HG02678 (cell line): ENCODE results near the gene AIPL1.
"Not testable (repeated sequence)": the region's sequence is repeated elsewhere in the genome, so short reads cannot be mapped to it uniquely, and the experiment has no call there.

Experiments
- ATAC-seq: cut with Tn5 transposase; IDR thresholded peaks from one replicate; pipeline ENCODE4 v1.9.1; 2021; ENCODE audit warnings: mild to moderate bottlenecking, moderate library complexity; ENCODE audit not compliant: unreplicated experiment

The AIPL1 gene

DNA sequence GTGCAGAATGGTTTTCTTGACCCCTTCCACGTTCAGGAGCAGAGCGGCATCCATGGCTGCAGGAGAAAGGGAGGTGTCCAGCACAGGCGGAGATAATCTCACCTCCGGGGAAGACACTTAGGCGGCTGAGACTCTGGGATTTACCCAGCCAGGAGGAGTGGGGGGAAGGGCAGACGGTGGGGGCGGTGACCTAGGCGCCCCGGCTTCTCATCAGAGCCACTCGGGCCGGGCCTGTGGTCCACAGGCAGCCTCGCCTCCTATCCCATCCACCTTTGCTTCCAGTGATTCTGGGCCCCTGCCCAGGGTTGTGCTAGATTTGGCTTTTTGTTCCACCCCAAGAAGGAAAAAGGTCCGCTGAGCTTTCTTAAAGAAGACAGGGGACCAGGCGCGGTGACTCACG is at the start of gene AIPL1:
AIPL1 (minus strand) TSS at position 71 of the 400 bp plus-strand sequence; CDS start at position 54, 17 bp downstream.
- no peak for ATAC-seq

GRCh38 chr17:6483507-6483906 is 48.6 kb upstream of the AIPL1 start:
- ATAC-seq, result no peak

DNA sequence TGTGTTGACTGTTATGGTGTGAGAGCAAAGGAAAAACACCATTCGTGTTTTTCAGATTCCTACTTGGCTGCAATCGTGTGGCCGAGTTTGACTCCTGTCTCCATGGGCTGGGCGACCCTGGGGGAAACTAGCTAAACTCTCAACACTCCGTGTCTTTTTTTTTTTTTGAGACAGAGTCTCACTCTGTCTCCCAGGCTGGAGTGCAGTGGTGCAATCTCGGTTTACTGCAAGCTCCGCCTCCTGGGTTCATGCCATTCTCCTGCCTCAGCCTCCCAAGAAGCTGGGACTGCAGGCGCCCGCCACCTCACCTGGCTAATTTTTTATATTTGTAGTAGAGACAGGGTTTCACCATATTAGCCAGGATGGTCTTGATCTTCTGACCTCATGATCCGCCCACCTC is 47.9 kb upstream of the AIPL1 start:
- ATAC-seq, result not testable (repeated sequence)

GRCh38 chr17:6482105-6482455 is 47.2 kb upstream of the AIPL1 start:
- ATAC-seq, result no peak

DNA sequence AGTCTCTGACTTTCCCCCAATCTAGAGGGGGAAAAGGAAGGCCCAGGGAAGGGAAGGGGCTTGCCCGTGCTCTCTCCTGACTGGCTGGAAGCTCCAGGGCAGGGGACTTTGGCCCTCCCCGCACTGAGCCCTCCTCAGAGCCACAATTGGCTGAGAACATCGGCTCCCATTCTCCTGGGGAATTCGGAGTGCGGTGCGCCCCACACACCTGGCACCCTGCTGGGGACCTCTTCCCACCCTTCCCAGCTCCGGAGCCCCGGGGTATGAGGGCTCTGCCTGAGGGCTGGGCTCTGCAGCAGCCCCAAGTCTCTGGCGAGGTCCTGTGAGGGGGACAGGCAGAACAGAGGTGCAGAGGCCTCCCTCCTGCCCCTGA is 45.4 kb upstream of the AIPL1 start:
- no peak for ATAC-seq

- no peak for ATAC-seq
Observed at GRCh38 chr17:6479622-6480302, 44.8 kb upstream of the AIPL1 start.

- ATAC-seq, result no peak
Observed at GRCh38 chr17:6478486-6478885, 43.6 kb upstream of the AIPL1 start.

GRCh38 chr17:6477831-6478383 is 43.0 kb upstream of the AIPL1 start:
- ATAC-seq, result no peak

DNA sequence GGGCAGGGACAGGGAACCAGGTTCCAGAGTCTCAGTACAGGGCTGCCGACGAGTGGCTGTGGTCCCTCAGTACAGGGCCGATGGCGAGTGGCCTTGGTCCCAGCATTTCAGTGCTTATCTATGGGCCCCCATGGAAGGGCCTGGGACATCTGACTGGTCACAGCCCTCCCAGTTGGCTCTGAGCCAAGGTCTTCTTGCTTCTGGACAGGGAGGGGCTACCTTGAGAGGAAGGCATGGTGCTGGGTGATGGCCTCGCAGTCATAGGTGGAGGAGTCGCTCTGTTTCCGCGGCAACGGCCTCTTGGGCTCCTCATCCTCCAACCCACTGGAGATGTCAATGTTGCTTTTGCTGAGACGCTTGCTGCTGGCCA is 41.9 kb upstream of the AIPL1 start:
- no peak for ATAC-seq

- ATAC-seq, result no peak
Observed at GRCh38 chr17:6476076-6476809, 41.3 kb upstream of the AIPL1 start.

GRCh38 chr17:6475411-6475810 is 40.5 kb upstream of the AIPL1 start:
- ATAC-seq, result no peak

GRCh38 chr17:6474906-6475305 is 40.0 kb upstream of the AIPL1 start:
- no peak for ATAC-seq

- ATAC-seq, result no peak
Observed at GRCh38 chr17:6474376-6474775, 39.5 kb upstream of the AIPL1 start.

DNA sequence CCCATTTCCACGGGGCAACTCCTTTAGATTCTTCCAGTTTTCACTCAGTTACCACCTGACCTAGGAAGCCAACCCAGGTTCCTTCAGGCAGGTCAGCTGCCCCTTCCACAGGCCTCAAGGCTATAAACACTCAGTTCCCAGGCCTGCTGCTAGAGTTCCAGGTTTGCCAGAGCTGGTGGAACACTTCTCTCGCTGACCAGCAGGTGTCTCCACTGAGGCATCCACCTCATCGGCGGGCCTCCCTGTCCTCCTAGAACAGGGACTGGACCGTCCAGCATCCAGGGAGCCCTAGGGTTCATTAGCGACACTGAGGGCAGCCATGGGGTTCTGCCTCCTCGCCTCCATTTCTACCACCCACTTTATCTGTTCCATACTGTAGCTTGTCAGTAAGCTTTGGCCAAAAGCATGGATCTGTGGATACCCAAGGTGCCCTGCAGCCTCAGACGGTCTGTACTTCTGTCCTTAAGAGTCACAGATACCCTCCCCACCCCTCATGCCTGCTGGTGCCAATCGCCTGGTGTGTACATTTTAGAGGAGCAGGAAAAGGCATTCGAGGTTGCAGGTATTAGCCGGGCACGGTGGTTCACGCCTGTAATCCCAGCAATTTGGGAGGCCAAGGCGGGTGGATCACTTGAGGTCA is 38.3 kb upstream of the AIPL1 start:
- ATAC-seq, result no peak

DNA sequence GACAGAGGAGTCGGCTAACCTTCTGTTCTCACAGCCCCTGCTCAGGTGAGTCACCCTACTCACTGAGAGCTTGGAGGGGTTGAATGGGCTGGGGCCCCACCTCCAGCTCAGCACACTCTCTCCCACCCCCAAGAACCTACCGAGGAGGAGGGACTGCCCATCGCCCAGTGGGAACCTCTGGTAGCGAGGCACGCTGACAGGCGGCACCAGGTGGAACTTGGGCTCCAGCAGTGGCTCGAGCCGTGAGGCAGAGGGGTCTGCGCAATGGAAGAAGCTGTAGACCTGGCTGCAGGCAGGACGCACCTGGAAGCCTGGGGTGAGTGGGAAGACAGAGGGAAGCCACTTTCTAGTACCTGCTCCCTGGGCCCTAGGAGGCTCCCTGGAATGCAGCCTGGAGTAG is 37.6 kb upstream of the AIPL1 start:
- no peak for ATAC-seq

DNA sequence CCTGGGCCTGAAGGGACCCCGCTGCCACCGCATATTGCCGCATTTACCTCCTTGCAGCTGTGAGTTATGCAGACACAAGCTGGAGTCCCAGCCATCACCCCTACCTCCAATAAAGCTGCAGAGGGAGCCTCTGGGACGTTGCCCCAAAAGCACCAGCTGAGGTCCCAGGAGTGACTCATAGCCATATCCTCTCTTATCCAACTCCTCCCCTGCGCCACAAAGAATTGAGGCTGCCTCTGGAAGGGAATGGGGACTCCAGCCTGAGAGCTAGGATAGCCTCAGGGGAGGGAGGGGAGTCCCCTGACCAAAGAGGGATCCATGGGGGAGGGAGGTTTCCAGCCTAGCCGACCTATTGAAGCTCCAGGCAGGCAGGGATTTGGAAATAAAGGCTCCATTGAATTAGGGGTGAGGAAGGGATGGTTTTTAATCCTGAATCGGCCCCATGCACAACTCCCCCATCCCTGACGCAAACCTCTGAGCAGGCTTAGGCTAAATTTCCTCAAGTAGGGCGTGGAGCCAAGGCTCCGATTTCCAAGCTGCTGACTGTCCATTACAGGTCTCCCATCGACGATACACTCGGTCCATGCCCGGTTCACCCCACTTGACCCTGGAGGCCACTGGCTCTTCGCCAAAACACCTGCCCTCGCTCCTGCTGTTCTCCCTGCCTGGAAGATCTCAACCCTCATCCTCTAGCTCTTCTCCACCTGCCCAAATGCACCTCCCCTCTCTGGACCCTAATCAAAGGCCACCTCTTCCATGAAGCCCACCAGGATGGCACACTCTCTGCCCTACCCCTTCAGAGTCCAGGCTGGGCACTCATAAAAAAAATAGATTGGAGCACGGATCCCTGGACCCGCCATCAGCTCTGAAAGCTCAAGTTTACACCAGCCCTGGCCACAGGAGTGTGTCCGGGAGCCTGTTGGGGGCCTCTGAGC is 36.9 kb upstream of the AIPL1 start:
- ATAC-seq, result no peak

DNA sequence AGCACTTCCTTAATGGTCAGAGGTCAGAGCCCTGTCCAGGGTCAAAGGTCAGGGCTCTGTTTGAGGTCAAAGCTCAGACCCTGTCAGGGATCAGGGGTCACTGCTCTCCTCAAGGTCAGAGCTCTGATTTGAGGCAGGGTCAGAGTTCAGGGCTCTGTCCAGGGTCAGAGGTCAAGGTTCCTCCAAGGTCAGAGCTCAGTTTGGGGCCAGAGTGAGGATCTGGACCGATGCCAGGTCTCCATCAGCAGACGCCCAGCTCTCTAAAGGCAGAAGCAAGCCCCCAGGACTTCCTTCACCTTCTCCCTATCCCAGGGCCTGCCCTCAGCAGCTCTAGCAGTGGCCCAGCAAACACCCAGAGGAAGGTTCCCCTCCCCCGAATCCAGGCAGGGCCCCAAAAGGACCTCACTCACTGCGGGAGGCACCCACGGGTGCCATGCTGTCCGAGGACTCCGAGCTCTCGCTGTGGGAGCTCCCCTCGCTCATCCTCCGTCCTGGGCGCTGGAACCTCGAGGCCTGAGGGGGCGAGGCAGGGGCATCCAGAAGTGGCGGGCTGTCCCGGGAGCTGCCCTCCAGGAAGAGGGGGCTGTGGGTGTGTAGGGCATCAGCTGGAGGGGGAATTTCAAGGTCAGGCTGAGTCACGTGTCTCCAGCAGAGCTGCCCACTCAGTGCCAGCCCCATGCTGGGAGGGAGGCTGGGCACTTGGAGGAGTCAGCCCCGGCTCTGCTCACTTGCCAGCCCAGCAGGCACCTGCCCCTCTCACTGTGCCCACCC is 36.0 kb upstream of the AIPL1 start:
- no peak for ATAC-seq

DNA sequence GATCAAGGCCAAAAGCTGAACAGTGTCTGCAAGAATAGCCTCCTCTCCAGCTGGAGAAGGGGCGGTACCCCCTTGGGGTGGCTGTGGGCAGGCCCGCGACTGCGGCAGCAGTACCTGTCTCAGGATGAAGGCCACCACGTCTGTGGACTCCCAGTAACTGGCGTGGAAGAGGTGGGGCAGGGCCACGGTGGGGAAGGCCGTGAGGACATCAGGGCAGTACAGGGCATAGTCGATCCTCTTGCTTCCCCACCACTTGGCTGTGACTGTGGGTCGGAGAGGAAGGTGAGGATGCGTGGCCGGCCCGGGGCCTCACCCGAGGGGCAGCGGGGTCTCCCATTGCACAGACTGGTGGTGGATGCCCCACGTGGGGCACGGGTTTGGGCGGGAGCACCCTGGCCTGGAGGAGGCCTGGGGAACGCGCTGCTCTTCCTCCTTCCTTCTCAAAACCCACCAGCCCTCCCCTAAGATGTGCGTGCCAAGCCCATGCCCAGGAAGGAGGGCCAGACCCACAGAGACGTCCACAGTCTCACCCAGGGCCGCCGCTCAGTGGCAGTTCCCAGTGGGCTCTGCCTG is 35.3 kb upstream of the AIPL1 start:
- no peak for ATAC-seq

- no peak for ATAC-seq
Observed at GRCh38 chr17:6468051-6468790, 33.3 kb upstream of the AIPL1 start.
